H9 (cell line): Measurements from ENCODE around the gene ABCC4. TPM values are rescaled to one million over a fixed set of nuclear protein-coding genes. Genes with fewer than 3 reads are reported as not detected.

Experiments used
- DNase-seq: peaks from one replicate; pipeline ENCODE4 v3.0.0-alpha.2; 2017
- H2AFZ ChIP-seq: one replicate; pipeline ENCODE4 v1.6.1; 2013; ENCODE audit warnings: mild to moderate bottlenecking, low read length, control low read depth, moderate library complexity
- H2AK5ac ChIP-seq: 2 replicates; pipeline ENCODE4 v1.6.1; 2013; ENCODE audit warnings: low read length, control low read depth, mixed read lengths; ENCODE audit not compliant: insufficient read length
- H2BK120ac ChIP-seq: one replicate; pipeline ENCODE4 v1.6.1; 2013; ENCODE audit warnings: low read depth, mild to moderate bottlenecking, low read length, control low read depth, inconsistent platforms; ENCODE audit not compliant: poor library complexity, severe bottlenecking
- H2BK12ac ChIP-seq: 2 replicates; pipeline ENCODE4 v1.6.1; 2013; ENCODE audit warnings: low read length, control low read depth, mixed read lengths, low read depth; ENCODE audit not compliant: insufficient read length
- H2BK15ac ChIP-seq: 2 replicates; pipeline ENCODE4 v1.6.1; 2013; ENCODE audit warnings: low read depth, low read length, control low read depth
- H2BK20ac ChIP-seq: one replicate; pipeline ENCODE4 v1.6.1; 2013; ENCODE audit warnings: low read depth, mild to moderate bottlenecking, low read length, control low read depth, inconsistent platforms; ENCODE audit not compliant: poor library complexity, severe bottlenecking
- H2BK5ac ChIP-seq: 2 replicates; pipeline ENCODE4 v1.6.1; 2013; ENCODE audit warnings: low read length, control low read depth, mixed read lengths; ENCODE audit not compliant: insufficient read length
- H3K14ac ChIP-seq: 2 replicates; pipeline ENCODE4 v1.6.1; 2013; ENCODE audit warnings: low read length, control low read depth; ENCODE audit not compliant: insufficient read depth
- H3K18ac ChIP-seq: 2 replicates; pipeline ENCODE4 v1.6.1; 2013; ENCODE audit warnings: low read depth, mild to moderate bottlenecking, mixed read lengths, low read length, control low read depth; ENCODE audit not compliant: insufficient read length
- H3K23ac ChIP-seq: 2 replicates; pipeline ENCODE4 v1.6.1; 2013; ENCODE audit warnings: low read length, control low read depth, mixed read lengths, low read depth; ENCODE audit not compliant: insufficient read length
- H3K23me2 ChIP-seq: 2 replicates; pipeline ENCODE4 v1.6.1; 2013; ENCODE audit warnings: low read depth, mild to moderate bottlenecking, mixed read lengths, low read length, control low read depth; ENCODE audit not compliant: insufficient read length, poor library complexity, severe bottlenecking
- H3K27ac ChIP-seq: 2 replicates; pipeline ENCODE4 v1.5.1; 2013; ENCODE audit warnings: low read length, control low read depth, mixed read lengths, low read depth; ENCODE audit not compliant: insufficient read length
- H3K27me3 ChIP-seq: 2 replicates; pipeline ENCODE4 v1.6.1; 2013; ENCODE audit warnings: low read length, control low read depth, inconsistent platforms; ENCODE audit not compliant: insufficient read depth
- H3K4ac ChIP-seq: 2 replicates; pipeline ENCODE4 v1.6.1; 2013; ENCODE audit warnings: low read depth, mild to moderate bottlenecking, control low read depth, inconsistent platforms, low read length, moderate library complexity
- H3K4me1 ChIP-seq: 2 replicates; pipeline ENCODE4 v1.6.1; 2013; ENCODE audit warnings: low read length, control low read depth, inconsistent platforms; ENCODE audit not compliant: insufficient read depth
- H3K4me2 ChIP-seq: 2 replicates; pipeline ENCODE4 v1.6.1; 2013; ENCODE audit warnings: low read length, control low read depth, mixed read lengths; ENCODE audit not compliant: insufficient read length, insufficient read depth
- H3K56ac ChIP-seq: 2 replicates; pipeline ENCODE4 v1.6.1; 2013; ENCODE audit warnings: low read depth, mild to moderate bottlenecking, mixed read lengths, low read length, control low read depth; ENCODE audit not compliant: insufficient read length
- H3K79me1 ChIP-seq: 2 replicates; pipeline ENCODE4 v1.6.1; 2013; ENCODE audit warnings: low read depth, mild to moderate bottlenecking, moderate library complexity, low read length, control low read depth, inconsistent platforms; ENCODE audit not compliant: insufficient read depth, poor library complexity, severe bottlenecking
- H3K79me2 ChIP-seq: 2 replicates; pipeline ENCODE4 v1.6.1; 2013; ENCODE audit warnings: low read length, control low read depth, inconsistent platforms; ENCODE audit not compliant: insufficient read depth
- H3K9ac ChIP-seq: 2 replicates; pipeline ENCODE4 v1.6.1; 2013; ENCODE audit warnings: low read length, control low read depth, mixed read lengths; ENCODE audit not compliant: insufficient read length; ENCODE audit errors: extremely low read depth
- H3K9me3 ChIP-seq: one replicate; pipeline ENCODE4 v1.6.1; 2013; ENCODE audit warnings: low read depth, low read length, inconsistent platforms; ENCODE audit not compliant: control insufficient read depth
- H3T11ph ChIP-seq: one replicate; pipeline ENCODE4 v1.6.1; 2013; ENCODE audit warnings: mild to moderate bottlenecking, low read length, control low read depth, inconsistent platforms
- H4K20me1 ChIP-seq: one replicate; pipeline ENCODE4 v1.6.1; 2013; ENCODE audit not compliant: control insufficient read depth, insufficient read length, insufficient read depth
- H4K5ac ChIP-seq: 2 replicates; pipeline ENCODE4 v1.6.1; 2013; ENCODE audit warnings: low read depth, mild to moderate bottlenecking, mixed read lengths, low read length, control low read depth; ENCODE audit not compliant: insufficient read length
- H4K8ac ChIP-seq: replicated peaks from 2 replicates; pipeline ENCODE4 v1.6.1; 2013; ENCODE audit warnings: low read length, control low read depth, mixed read lengths, low read depth; ENCODE audit not compliant: insufficient read length
- H4K91ac ChIP-seq: 2 replicates; pipeline ENCODE4 v1.6.1; 2013; ENCODE audit warnings: low read depth, mild to moderate bottlenecking, moderate library complexity, mixed read lengths, low read length, control low read depth; ENCODE audit not compliant: insufficient read length
- H3K27ac Mint-ChIP-seq, 3 experiments: 2 replicates in 2 of 3; 3 replicates in 1 of 3; pipeline ENCODE4 v1.8.0; 2020 to 2021; ENCODE audit warnings: mixed read lengths in 3 of 3, mild to moderate bottlenecking in 1 of 3, moderate library complexity in 1 of 3
- H3K27me3 Mint-ChIP-seq: 2 replicates; pipeline ENCODE4 v1.8.0; 2021; ENCODE audit warnings: low read depth, mild to moderate bottlenecking, moderate library complexity, mixed read lengths
- H3K36me3 Mint-ChIP-seq, 3 experiments: 2 replicates in 2 of 3; 3 replicates in 1 of 3; pipeline ENCODE4 v1.8.0; 2020 to 2021; ENCODE audit warnings: low read depth in 3 of 3, mixed read lengths in 3 of 3; ENCODE audit not compliant: insufficient read depth in 1 of 3
- H3K4me1 Mint-ChIP-seq, 2 experiments: 2 replicates each; pipeline ENCODE4 v1.8.0; 2020; ENCODE audit warnings: mixed read lengths in 2 of 2
- H3K4me3 Mint-ChIP-seq, 2 experiments: 2 replicates in 1 of 2; 3 replicates in 1 of 2; pipeline ENCODE4 v1.8.0; 2020 to 2021; ENCODE audit warnings: mild to moderate bottlenecking in 2 of 2, mixed read lengths in 2 of 2, moderate library complexity in 1 of 2
- H3K9me3 Mint-ChIP-seq, 2 experiments: 2 replicates in 1 of 2; 3 replicates in 1 of 2; pipeline ENCODE4 v1.8.0; 2020; ENCODE audit warnings: mild to moderate bottlenecking in 2 of 2, mixed read lengths in 2 of 2, moderate library complexity in 1 of 2
- CTCF ChIP-seq: fragments of 200-600 bp; sonication (generic); conservative IDR thresholded peaks from 3 replicates; pipeline ENCODE4 v1.8.0; 2021; ENCODE audit warnings: antibody characterized with exemption, mild to moderate bottlenecking
- WGBS: extraction: QIAGEN DNeasy Blood & Tissue Kit; methylation state at CpG from one replicate; pipeline ENCODE4 v1.1.7; 2013; ENCODE audit warnings: missing lambda C conversion rate, low lambda C conversion rate, mixed read lengths; ENCODE audit not compliant: insufficient read length; ENCODE audit errors: extremely low coverage; 5-methylcytosine and 5-hydroxymethylcytosine counted together
- total RNA-seq: library from RNA; stranded (reverse); gene quantifications from 2 replicates; pipeline ENCODE4 v1.2.1, GENCODE V29; 2021

ABCC4 gene
- total RNA-seq, 1 experiment from 2014 or later: 5.9 TPM

GRCh38 chr13:95207769-95208366 is 93.4 kb downstream of the ABCC4 start:
- H3K79me2 ChIP-seq: no peaks in the 10 kb centered on the region
- no peak overlapping the region for H2BK12ac ChIP-seq
- H3K23me2 ChIP-seq: no peaks in the 10 kb centered on the region
- no peaks in the 10 kb centered on the region for H3K4me1 Mint-ChIP-seq
- H2BK120ac ChIP-seq: no peak overlapping the region
- DNase-seq: no peak
- H3K79me1 ChIP-seq: no peaks in the 10 kb centered on the region
- no peak overlapping the region for H3K56ac ChIP-seq
- H3K23ac ChIP-seq: no peak overlapping the region
- H3K36me3 Mint-ChIP-seq: no peaks in the 10 kb centered on the region; a peak in 1 of 7 replicates
- no peak overlapping the region for H3K18ac ChIP-seq
- WGBS: no CpG with 5 or more reads among the region's 12 CpGs
- no peak for TF ChIP-seq CTCF
- no peak overlapping the region for H3K4ac ChIP-seq
- H3K27ac Mint-ChIP-seq: peak overlapping the region in 1 of 3 experiments; percentile 18; a peak in 1 of 7 replicates
- no peak overlapping the region for H3K27ac ChIP-seq
- no peak overlapping the region for H2AK5ac ChIP-seq
- H3K14ac ChIP-seq: no peak overlapping the region
- H3K27me3 Mint-ChIP-seq: no peaks in the 10 kb centered on the region
- no peak overlapping the region for H3T11ph ChIP-seq
- H3K4me3 Mint-ChIP-seq: no peak overlapping the region
- H2BK15ac ChIP-seq: no peak overlapping the region
- H2BK20ac ChIP-seq: no peak overlapping the region
- no peak overlapping the region for H3K4me2 ChIP-seq
- no peak overlapping the region for H3K9ac ChIP-seq
- no peak overlapping the region for H2AFZ ChIP-seq
- no peak overlapping the region for H4K8ac ChIP-seq
- H3K9me3 Mint-ChIP-seq: no peaks in the 10 kb centered on the region
- no peaks in the 10 kb centered on the region for H3K27me3 ChIP-seq
- no peaks in the 10 kb centered on the region for H3K4me1 ChIP-seq
- no peak overlapping the region for H2BK5ac ChIP-seq
- H4K5ac ChIP-seq: no peak overlapping the region
- no peak overlapping the region for H4K91ac ChIP-seq
- no peaks in the 10 kb centered on the region for H3K9me3 ChIP-seq
- no peaks in the 10 kb centered on the region for H4K20me1 ChIP-seq
